ENCODE measurements around the gene NOP56.

Gene NOP56

GRCh38 chr20:2626853-2627541 lies 25.4 kb upstream of the NOP56 start:
- Histone ChIP-seq H3K4me3 (no peak overlapping the region), H3K36me3 (no peaks in the 10 kb centered on the region), H3K27ac (no peak overlapping the region), H3K9me3 (peaks cover 0 to 10% (median 4%) of the 10 kb centered on the region in 3 donors), H3K27me3 (no peaks in the 10 kb centered on the region), H3K4me1 (no peaks in the 10 kb centered on the region)
- no peak for DNase-seq
- no peak for TF ChIP-seq CTCF (IDR thresholded peaks at IDR 0.05)
- intact Hi-C loops (cut with DNase I; ENCODE audit: low total_unique reads), result no loop called here

GRCh38 chr20:2631228-2631627 lies 21.2 kb upstream of the NOP56 start:
- no peaks in the 10 kb centered on the region for H3K4me1 ChIP-seq
- no peak for DNase-seq
- no peaks in the 10 kb centered on the region for H3K36me3 ChIP-seq
- no peak for TF ChIP-seq CTCF (IDR thresholded peaks at IDR 0.05)
- H3K4me3 ChIP-seq, result no peak overlapping the region
- intact Hi-C loops (cut with DNase I; ENCODE audit: low total_unique reads), result no loop called here
- H3K27ac ChIP-seq, result no peak overlapping the region
- peaks cover 0 to 8% (median 4%) of the 10 kb centered on the region in 3 donors for H3K9me3 ChIP-seq
- H3K27me3 ChIP-seq, result peaks cover 0 to 4% of the 10 kb centered on the region in 2 donors

GRCh38 chr20:2633381-2633780 lies 19.1 kb upstream of the NOP56 start:
- TF ChIP-seq CTCF (IDR thresholded peaks at IDR 0.05), result no peak
- H3K27me3 ChIP-seq, result peaks cover 0 to 4% of the 10 kb centered on the region in 2 donors
- peaks cover 0 to 6% (median 4%) of the 10 kb centered on the region in 3 donors for H3K9me3 ChIP-seq
- intact Hi-C loops (cut with DNase I; ENCODE audit: low total_unique reads), result no loop called here
- H3K4me1 ChIP-seq, result no peaks in the 10 kb centered on the region
- H3K27ac ChIP-seq, result no peak overlapping the region
- no peaks in the 10 kb centered on the region for H3K36me3 ChIP-seq
- DNase-seq, result no peak
- no peak overlapping the region for H3K4me3 ChIP-seq

- DNase-seq, result no peak
- Histone ChIP-seq H3K36me3 (no peaks in the 10 kb centered on the region), H3K9me3 (no peaks in the 10 kb centered on the region), H3K4me3 (no peak overlapping the region), H3K4me1 (no peaks in the 10 kb centered on the region), H3K27me3 (peaks cover 0 to 4% of the 10 kb centered on the region in 2 donors), H3K27ac (no peak overlapping the region)
- TF ChIP-seq CTCF (IDR thresholded peaks at IDR 0.05), result no peak
- intact Hi-C loops (cut with DNase I; ENCODE audit: low total_unique reads), result no loop called here
Measured at GRCh38 chr20:2637246-2637645, 15.2 kb upstream of the NOP56 start.

GRCh38 chr20:2640260-2640659 lies 12.2 kb upstream of the NOP56 start:
- no peak for DNase-seq
- H3K4me1 ChIP-seq, result no peaks in the 10 kb centered on the region
- H3K27ac ChIP-seq, result no peak overlapping the region
- H3K27me3 ChIP-seq, result peaks cover 0 to 1% of the 10 kb centered on the region in 2 donors
- H3K9me3 ChIP-seq, result no peaks in the 10 kb centered on the region
- no peak overlapping the region for H3K4me3 ChIP-seq
- intact Hi-C loops (cut with DNase I; ENCODE audit: low total_unique reads), result no loop called here
- no peak for TF ChIP-seq CTCF (IDR thresholded peaks at IDR 0.05)
- H3K36me3 ChIP-seq, result peaks cover 0 to 5% (median 0%) of the 10 kb centered on the region in 3 donors
